GM15510 (cell line): Measurements from ENCODE around the gene TBX20.

Source experiments
- POLR2A ChIP-seq: IDR thresholded peaks from 3 replicates; pipeline ENCODE4 v1.6.1; 2011; ENCODE audit warnings: borderline replicate concordance; ENCODE audit not compliant: insufficient read length; ENCODE audit errors: extremely low read depth

TBX20 gene

GRCh38 chr7:35258868-35259522, 5.1 kb upstream of the TBX20 start:
- no peak for TF ChIP-seq POLR2A

DNA sequence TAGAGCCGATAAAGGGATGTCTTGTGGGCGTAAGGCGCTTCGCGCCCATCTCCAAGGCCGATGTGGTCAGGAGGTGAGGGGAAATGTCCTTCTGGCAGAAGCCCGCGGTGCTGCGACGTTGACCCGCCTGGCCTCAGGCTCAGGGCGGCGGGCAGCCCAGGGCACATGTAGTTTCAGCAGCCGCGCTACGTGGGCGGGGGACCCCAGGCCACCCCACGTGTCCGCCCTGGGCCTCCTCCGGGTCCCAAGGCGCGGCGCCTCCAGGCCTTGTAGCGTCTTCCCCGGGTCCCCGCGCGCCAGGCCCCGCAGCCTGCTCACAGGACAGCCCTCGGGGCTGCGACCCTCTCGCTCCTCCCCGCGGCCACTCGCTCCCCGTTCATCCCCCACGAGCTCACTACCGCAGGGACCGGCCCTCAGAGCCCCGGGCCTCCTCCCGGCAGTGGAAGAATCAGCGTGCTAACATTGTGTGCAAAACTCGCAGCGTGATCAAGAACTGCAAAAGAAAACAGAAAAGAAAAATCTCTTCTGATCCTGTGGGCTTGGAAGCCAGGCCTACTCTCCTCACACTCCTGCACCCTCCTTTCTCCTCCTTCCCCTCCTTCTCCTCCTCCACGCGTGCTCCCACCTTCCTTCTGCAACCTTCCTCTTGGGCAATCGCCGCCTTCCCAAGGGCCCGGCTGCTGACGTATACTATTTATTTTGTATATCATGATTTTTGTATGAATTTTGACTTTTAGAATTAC, 4.4 kb upstream of the TBX20 start:
- TF ChIP-seq POLR2A: no peak

GRCh38 chr7:35257251-35258124, 3.6 kb upstream of the TBX20 start:
- no peak for TF ChIP-seq POLR2A

DNA sequence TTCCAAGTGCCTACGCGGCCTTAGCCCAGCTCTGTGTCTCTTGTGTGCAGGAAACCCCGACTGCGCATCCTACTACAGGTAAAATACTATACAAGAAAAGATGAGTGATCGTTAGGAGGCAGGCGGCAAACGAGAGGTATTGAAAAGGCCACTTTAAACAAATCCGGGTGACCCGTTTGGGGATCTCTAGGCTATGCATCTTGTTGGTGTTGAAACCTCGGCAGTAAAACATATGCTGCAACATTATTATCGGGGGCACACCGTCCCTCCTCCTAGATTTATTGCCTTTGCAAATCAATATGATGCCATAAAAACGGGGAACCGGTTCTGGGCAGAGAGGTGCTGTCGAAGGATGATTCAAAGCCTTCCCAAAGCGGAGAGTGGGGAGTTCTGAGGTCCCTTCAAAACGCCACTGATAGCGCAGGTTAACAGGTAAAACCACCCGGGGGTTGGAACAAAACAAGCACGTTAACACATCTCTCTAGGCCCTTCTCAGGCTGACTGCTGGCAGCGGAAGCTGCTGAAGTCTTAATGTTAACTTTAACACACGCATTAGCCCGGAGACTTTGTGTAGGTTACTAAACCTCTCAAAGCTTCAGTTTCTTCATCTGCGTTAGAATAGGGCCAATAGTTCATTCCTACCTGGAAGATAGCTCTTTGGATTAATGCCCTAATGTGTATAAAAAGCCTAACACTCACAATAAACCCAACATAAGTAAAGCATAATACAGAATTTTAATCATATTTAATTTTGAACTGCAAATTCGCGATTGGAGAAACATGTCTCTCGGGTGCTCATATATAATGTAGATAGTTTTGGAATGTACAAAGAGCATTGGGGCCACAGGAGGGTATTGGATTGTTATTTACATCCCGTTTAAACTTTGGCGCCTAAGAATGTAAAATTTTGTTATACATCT, 2.6 kb upstream of the TBX20 start:
- TF ChIP-seq POLR2A: no peak

- no peak for TF ChIP-seq POLR2A
Observed at GRCh38 chr7:35255443-35256255, 1.7 kb upstream of the TBX20 start.

DNA sequence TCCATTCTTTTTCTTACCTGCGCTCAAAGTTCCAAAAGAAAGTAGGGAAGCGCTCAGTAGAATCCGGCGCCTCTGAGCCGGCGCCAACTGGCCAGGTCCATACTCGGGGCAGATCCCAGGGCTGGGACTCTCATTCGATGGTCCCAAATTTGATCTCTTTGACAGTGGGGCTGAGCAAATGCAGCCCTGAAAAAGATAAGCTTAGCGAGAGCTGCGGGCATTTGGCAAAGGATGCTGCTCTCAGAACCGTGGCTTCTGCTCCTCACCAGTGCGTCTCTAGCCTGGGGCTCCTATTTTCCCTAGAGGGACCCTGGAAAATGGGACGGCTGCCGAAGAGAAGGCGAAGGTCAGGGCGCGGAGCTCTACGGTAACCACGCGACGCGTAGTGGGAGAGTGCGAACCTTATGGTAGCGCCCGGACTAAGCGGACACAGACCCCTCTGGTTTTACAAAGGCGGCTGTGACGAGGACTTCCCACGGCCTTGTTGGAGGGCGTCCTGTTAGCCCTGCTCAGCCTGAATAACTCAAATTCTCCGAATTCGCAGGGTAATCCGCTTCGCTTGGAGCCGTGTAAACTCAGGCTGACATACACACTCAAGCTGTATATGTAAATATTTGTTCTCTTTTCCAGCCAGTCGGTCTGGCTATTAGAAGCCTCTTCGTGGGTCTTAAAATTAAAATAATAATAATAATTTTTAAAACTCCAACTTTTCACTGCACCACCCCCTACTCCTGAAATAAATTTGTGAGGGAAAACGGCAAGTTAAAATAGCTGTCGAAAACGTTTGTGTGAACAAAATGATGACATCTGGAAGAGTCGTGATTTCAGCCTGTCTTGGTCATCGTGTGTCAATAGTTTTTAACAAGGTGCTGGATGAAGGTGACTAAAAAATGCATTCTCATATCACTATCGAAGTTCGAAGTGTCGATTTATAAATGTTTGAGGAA, 869 bp upstream of the TBX20 start:
- no peak for TF ChIP-seq POLR2A

DNA sequence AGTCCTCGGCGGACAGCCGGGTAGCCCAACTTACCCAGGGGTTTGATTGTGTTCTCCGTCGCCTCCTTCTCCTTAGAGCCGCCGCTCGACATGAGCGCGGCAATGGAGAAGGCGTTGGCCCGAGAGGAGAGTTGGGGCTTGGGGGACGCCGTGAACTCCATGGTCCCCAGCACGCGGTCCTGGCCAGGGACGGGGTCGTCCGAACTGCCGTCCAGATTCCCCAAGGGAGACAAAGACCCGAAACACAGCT, 515 bp downstream of the TBX20 start:
- TF ChIP-seq POLR2A: no peak

DNA sequence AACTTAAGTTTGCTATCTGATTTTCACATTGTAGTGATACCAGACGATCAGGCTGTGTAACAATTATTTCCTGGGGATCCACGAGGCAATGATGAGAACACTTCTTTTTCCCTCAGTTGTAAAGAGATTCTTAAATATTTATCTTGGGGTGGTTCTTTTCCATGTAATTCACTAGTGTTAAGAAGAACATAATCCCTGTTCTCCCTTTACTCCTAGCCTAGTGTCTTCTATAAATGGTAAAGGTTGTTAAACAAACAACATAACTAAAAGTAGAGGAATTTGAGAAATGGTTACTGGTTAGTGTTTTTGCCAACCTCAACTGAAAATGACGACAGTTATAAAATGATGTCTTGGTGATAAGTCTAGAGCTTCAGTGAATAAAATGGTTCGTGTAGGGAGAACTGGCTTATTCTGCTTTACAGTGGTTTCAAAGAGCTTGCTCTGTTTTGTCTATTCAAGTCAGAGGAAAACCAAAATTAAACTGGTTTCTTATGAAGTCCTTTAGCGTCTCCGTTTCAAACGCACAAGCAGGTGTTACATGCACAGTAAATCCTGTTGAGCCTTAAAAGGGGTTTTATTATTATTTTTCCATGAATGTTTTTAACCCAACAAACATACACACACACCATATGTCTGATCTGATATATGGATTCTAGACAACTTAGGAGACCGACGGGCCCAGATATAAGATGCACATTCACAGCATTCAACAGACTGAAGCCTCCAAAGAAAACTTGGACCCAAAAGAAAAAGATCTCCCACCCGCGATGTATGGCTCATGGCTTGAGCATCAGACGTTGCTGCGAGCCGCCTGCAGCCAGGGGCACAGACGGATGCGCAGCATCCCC, 1.1 kb downstream of the TBX20 start:
- TF ChIP-seq POLR2A: no peak

DNA sequence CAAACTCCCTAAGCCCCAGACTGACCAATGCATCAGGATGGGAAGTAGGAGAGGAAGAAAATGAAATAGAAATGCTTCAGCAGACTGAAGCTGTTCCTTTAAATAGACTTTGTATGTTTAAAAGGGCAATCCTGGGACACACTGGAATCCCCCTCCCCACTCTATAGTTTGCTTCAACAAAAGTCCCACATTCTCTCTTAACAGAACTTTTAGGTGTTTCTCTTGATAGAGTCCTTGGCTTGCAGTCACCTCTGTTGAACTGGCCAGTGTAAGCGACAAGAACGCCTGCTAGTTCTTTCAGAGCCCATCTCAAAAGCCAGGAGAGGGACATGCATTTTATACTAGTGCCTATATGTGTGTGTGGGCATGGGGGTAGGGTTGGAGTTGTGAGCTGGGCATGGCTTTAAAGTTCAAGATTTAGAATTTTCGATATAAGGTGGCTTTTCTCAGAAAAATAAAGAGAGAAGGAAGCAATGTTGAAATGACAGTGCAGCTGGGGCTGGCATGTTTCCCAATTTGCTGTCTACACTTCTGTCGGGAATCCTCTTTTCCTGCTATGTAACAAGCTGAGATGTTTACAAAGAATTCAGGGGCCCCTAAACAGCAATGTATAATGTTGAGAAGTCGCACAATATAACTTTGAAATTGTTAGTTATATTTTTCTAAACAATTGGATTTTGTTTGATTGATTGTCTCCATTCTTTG, 2.1 kb downstream of the TBX20 start:
- no peak for TF ChIP-seq POLR2A

DNA sequence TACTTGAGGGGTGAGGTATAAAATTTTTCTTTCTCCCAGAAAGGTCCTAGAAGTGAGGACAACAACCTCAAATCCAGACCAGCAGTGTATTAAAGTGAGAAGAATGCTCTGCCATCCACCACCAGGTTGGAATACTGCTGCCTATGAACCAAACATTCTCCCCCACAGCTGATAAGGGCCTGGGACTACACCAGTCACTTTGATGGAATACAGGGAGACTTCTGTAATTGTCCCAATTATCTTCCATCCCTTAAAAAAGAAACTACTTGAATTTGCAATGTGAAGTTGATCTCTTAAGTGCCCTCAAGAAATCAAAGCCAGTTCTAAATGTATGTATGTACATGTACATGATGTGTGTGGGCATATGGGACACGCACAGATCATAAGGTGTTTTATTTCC, 3.0 kb downstream of the TBX20 start:
- no peak for TF ChIP-seq POLR2A

DNA sequence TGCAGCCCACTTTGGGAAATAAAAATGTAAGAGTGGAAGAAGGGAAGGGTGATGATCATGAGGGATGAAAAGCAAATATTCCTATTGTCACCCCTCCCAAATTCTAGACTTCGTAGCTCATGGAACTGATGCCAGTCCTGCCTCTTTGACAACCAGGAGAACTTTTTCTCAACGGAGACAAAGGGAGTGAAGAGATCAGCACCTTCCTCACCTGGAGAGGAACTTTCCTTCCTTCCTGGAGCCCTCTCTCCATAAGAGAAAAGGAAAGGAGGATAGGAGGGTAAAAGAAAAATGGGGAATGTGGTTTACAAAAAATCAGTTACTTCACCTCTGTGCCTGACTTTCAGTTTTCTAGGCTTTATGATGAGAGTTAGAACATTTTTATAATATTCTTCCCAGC, 3.4 kb downstream of the TBX20 start:
- TF ChIP-seq POLR2A: no peak
